Stomach (tissue), 9 donors: ENCODE results near the gene UNC13B. TPM values are rescaled to one million over a fixed set of nuclear protein-coding genes. Genes with fewer than 3 reads are reported as not detected.

Source experiments
- DNase-seq, 2 donors: peaks; one replicate each; pipeline versions ENCODE4 v3.0.0 to v3.0.0-alpha.2; 2013 to 2019
- H3K27ac ChIP-seq, 5 donors: fragments of 200-600 bp in 4 of 5; sonication (generic) in 4 of 5; one replicate each; pipeline ENCODE4 v1.5.1; 2013 to 2019; ENCODE audit warnings: mild to moderate bottlenecking in 1 of 5, moderate library complexity in 1 of 5
- H3K27me3 ChIP-seq, 3 donors: fragments of 200-600 bp; sonication (generic); one replicate each; pipeline ENCODE4 v1.5.1; 2017 to 2019; ENCODE audit warnings: mixed run types in 1 of 3
- H3K36me3 ChIP-seq, 4 donors: fragments of 200-600 bp; sonication (generic); 1 replicate in 3 of 4; 2 replicates in 1 of 4; pipeline ENCODE4 v1.5.1; 2016 to 2019
- H3K4me1 ChIP-seq, 4 donors: fragments of 200-600 bp; sonication (generic); one replicate each; pipeline ENCODE4 v1.5.1; 2016 to 2019
- H3K4me3 ChIP-seq, 4 donors: fragments of 200-600 bp; sonication (generic) in 3 of 4; one replicate each; pipeline ENCODE4 v1.5.1; 2016 to 2019; ENCODE audit warnings: mild to moderate bottlenecking in 1 of 4
- H3K9me3 ChIP-seq, 4 donors: fragments of 200-600 bp; sonication (generic); one replicate each; pipeline ENCODE4 v1.5.1; 2016 to 2019
- CTCF ChIP-seq, 7 experiments: fragments of 450-650 bp in 4 of 7; fragments of 200-600 bp in 3 of 7; sonication (generic) in 3 of 7; IDR thresholded peaks; one replicate each; pipeline ENCODE4 v1.5.1; 2016 to 2019; ENCODE audit warnings: antibody characterized with exemption in 7 of 7, control low read depth in 2 of 7, mild to moderate bottlenecking in 1 of 7
- EP300 ChIP-seq: sonication (generic); formaldehyde crosslinking; IDR thresholded peaks from one replicate; pipeline ENCODE4 v1.6.1; 2017; ENCODE audit warnings: antibody characterized with exemption
- POLR2A ChIP-seq, 4 donors: fragments of 450-650 bp; IDR thresholded peaks; one replicate each; pipeline ENCODE4 v1.6.1; 2016; ENCODE audit warnings: antibody characterized with exemption in 4 of 4, control low read depth in 2 of 4, mild to moderate bottlenecking in 1 of 4, moderate library complexity in 1 of 4
- POLR2AphosphoS5 ChIP-seq, 3 donors: sonication (generic); formaldehyde crosslinking; IDR thresholded peaks; one replicate each; pipeline ENCODE4 v1.6.1; 2016; ENCODE audit warnings: antibody characterized with exemption in 3 of 3
- WGBS, 5 donors: extraction: QIAGEN DNeasy Blood & Tissue Kit in 3 of 5; methylation state at CpG; one replicate each; pipeline versions ENCODE4 v1.1.5 to v1.1.7; 2013 to 2018; 5-methylcytosine and 5-hydroxymethylcytosine counted together
- intact Hi-C: fragments of 100-400 bp; cut with DNase I; formaldehyde crosslinking; loops from one replicate; pipeline ENCODE4 v1.15.1; 2023; ENCODE audit warnings: low total_unique reads
- polyA plus RNA-seq, 3 donors: library from polyadenylated mRNA; stranded (reverse); fragments of 200-250 nt; gene quantifications; one replicate each; pipeline ENCODE4 v1.2.3, GENCODE V29; 2013
- total RNA-seq, 5 donors: library from RNA; depleted of rRNA; stranded (reverse); fragments of >200 nt; gene quantifications; one replicate each; pipeline versions ENCODE4 v1.1.0 to v1.2.3, GENCODE V29; 2014 to 2016
- donor health status: healthy with polysubstance abuse.
- donor health status: Bipolar disorder and iron deficiency.
- donor health status: healthy.

Gene UNC13B
- total and polyA plus RNA-seq, 8 donors = 8.9 to 68.7 (median 20.8) TPM

GRCh38 chr9:35267710-35268109, 105.9 kb downstream of the UNC13B start:
- Histone ChIP-seq H3K9me3 (no peaks in the 10 kb centered on the region), H3K27ac (no peak overlapping the region), H3K4me1 (peaks cover 0 to 18% (median 10%) of the 10 kb centered on the region in 4 donors), H3K4me3 (no peak overlapping the region), H3K36me3 (peaks cover 0 to 8% (median 0%) of the 10 kb centered on the region in 4 donors), H3K27me3 (no peaks in the 10 kb centered on the region)
- intact Hi-C loops = no loop called here
- TF ChIP-seq POLR2AphosphoS5 (IDR thresholded peaks at IDR 0.05) (no peak), POLR2A (IDR thresholded peaks at IDR 0.05) (no peak), CTCF (IDR thresholded peaks at IDR 0.05) (no peak), EP300 (no peak)
- no peak for DNase-seq

- Histone ChIP-seq H3K27me3 (no peaks in the 10 kb centered on the region), H3K27ac (no peak overlapping the region), H3K4me1 (peaks cover 0 to 18% (median 10%) of the 10 kb centered on the region in 4 donors), H3K4me3 (no peak overlapping the region), H3K9me3 (no peaks in the 10 kb centered on the region), H3K36me3 (peaks cover 0 to 8% (median 0%) of the 10 kb centered on the region in 4 donors)
- intact Hi-C loops = no loop called here
- DNase-seq = no peak
- TF ChIP-seq POLR2AphosphoS5 (IDR thresholded peaks at IDR 0.05) = no peak
- no peak for TF ChIP-seq EP300
- no peak for TF ChIP-seq CTCF (IDR thresholded peaks at IDR 0.05)
- TF ChIP-seq POLR2A (IDR thresholded peaks at IDR 0.05) = no peak
- WGBS, 5 donors = 31 to 65% (median 42%) methylated on average over 1 of the region's 1 CpG
Observed at GRCh38 chr9:35269919-35270318, 108.1 kb downstream of the UNC13B start.

- intact Hi-C loops = no loop called here
- Histone ChIP-seq H3K36me3 (no peaks in the 10 kb centered on the region), H3K4me1 (peaks cover 0 to 18% (median 10%) of the 10 kb centered on the region in 4 donors), H3K27ac (no peak overlapping the region), H3K27me3 (no peaks in the 10 kb centered on the region), H3K9me3 (no peaks in the 10 kb centered on the region), H3K4me3 (no peak overlapping the region)
- 41 to 76% (median 46%) methylated on average over 2 of the region's 2 CpGs for WGBS, 5 donors
- no peak for DNase-seq
- no peak for TF ChIP-seq EP300
- no peak for TF ChIP-seq POLR2A (IDR thresholded peaks at IDR 0.05)
- TF ChIP-seq POLR2AphosphoS5 (IDR thresholded peaks at IDR 0.05) = no peak
- no peak for TF ChIP-seq CTCF (IDR thresholded peaks at IDR 0.05)
Observed at GRCh38 chr9:35271637-35272036, 109.8 kb downstream of the UNC13B start.

- peaks cover 5 to 16% (median 10%) of the 10 kb centered on the region in 4 donors for H3K4me1 ChIP-seq
- no peaks in the 10 kb centered on the region for H3K9me3 ChIP-seq
- intact Hi-C loops = no loop called here
- H3K27me3 ChIP-seq = no peaks in the 10 kb centered on the region
- H3K27ac ChIP-seq = no peak overlapping the region
- H3K4me3 ChIP-seq = no peak overlapping the region
- WGBS, 5 donors = 77 to 86% (median 78%) methylated on average over 2 of the region's 2 CpGs
- H3K36me3 ChIP-seq = no peaks in the 10 kb centered on the region
- TF ChIP-seq POLR2A (IDR thresholded peaks at IDR 0.05) (no peak), CTCF (IDR thresholded peaks at IDR 0.05) (no peak), POLR2AphosphoS5 (IDR thresholded peaks at IDR 0.05) (no peak), EP300 (no peak)
- no peak for DNase-seq
Observed at GRCh38 chr9:35272989-35273388, 111.2 kb downstream of the UNC13B start.
